Tibial nerve (tissue), 4 donors: ENCODE results near the gene TTC12. TPM values are rescaled to one million over a fixed set of nuclear protein-coding genes. Genes with fewer than 3 reads are reported as not detected.

Experiments
- DNase-seq, 2 donors: peaks; one replicate each; pipeline ENCODE4 v3.0.0-alpha.2; 2019; ENCODE audit warnings: low spot score in 2 of 2
- H3K27ac ChIP-seq, 4 donors: fragments of 200-600 bp; sonication (generic) in 3 of 4; one replicate each; pipeline ENCODE4 v1.5.1; 2017 to 2019; ENCODE audit warnings: mild to moderate bottlenecking in 1 of 4
- H3K27me3 ChIP-seq, 2 donors: fragments of 200-600 bp; sonication (generic) in 1 of 2; one replicate each; pipeline versions ENCODE4 v1.5.1 to v1.6.0; 2017 to 2019
- H3K36me3 ChIP-seq, 3 donors: fragments of 200-600 bp; sonication (generic); one replicate each; pipeline ENCODE4 v1.5.1; 2018 to 2019
- H3K4me1 ChIP-seq, 4 donors: fragments of 200-600 bp; sonication (generic) in 3 of 4; one replicate each; pipeline ENCODE4 v1.5.1; 2017 to 2019
- H3K4me3 ChIP-seq, 4 donors: fragments of 200-600 bp; sonication (generic) in 3 of 4; one replicate each; pipeline ENCODE4 v1.5.1; 2017 to 2019; ENCODE audit warnings: mild to moderate bottlenecking in 1 of 4, moderate library complexity in 1 of 4
- H3K9me3 ChIP-seq, 4 donors: fragments of 200-600 bp; sonication (generic) in 3 of 4; one replicate each; pipeline ENCODE4 v1.5.1; 2017 to 2019
- CTCF ChIP-seq, 5 experiments: fragments of 200-600 bp in 3 of 5; fragments of 450-650 bp in 2 of 5; sonication (generic) in 3 of 5; IDR thresholded peaks; one replicate each; pipeline ENCODE4 v1.5.1; 2016 to 2019; ENCODE audit warnings: antibody characterized with exemption in 5 of 5, mild to moderate bottlenecking in 3 of 5, moderate library complexity in 2 of 5
- EP300 ChIP-seq, 2 donors: sonication (generic); formaldehyde crosslinking; IDR thresholded peaks; one replicate each; pipeline ENCODE4 v1.6.1; 2017; ENCODE audit warnings: antibody characterized with exemption in 2 of 2, mild to moderate bottlenecking in 1 of 2
- POLR2A ChIP-seq, 2 donors: fragments of 450-650 bp; IDR thresholded peaks; one replicate each; pipeline ENCODE4 v1.6.1; 2017; ENCODE audit warnings: antibody characterized with exemption in 2 of 2, mild to moderate bottlenecking in 2 of 2, moderate library complexity in 2 of 2
- WGBS, 2 donors: methylation state at CpG; one replicate each; pipeline ENCODE4 v1.1.5; 2018; 5-methylcytosine and 5-hydroxymethylcytosine counted together
- total RNA-seq, 4 donors: library from RNA; depleted of rRNA; stranded (reverse); fragments of >200 nt; gene quantifications; one replicate each; pipeline ENCODE4 v1.1.0, GENCODE V29; 2016

TTC12 gene
- total RNA-seq, 4 donors from 2014 or later = 10.2 to 29.7 (median 23.9) TPM

- peak overlapping the region in 2 of 4 donors; percentile 91 to 94 for H3K27ac ChIP-seq
- H3K4me3 ChIP-seq = no peak overlapping the region
- TF ChIP-seq CTCF (IDR thresholded peaks at IDR 0.05) (no peak), EP300 (IDR thresholded peaks at IDR 0.05) (no peak), POLR2A (IDR thresholded peaks at IDR 0.05) (no peak)
- 58 to 63% methylated on average over 6 of the region's 6 CpGs for WGBS, 2 donors
- no peak for DNase-seq
- peaks cover 0 to 42% (median 0%) of the 10 kb centered on the region in 3 donors for H3K36me3 ChIP-seq
- H3K4me1 ChIP-seq = peaks cover 0 to 26% (median 8%) of the 10 kb centered on the region in 4 donors
- no peaks in the 10 kb centered on the region for H3K27me3 ChIP-seq
- peaks cover 0 to 7% (median 0%) of the 10 kb centered on the region in 4 donors for H3K9me3 ChIP-seq
Measured at GRCh38 chr11:113315811-113316210, 1.4 kb downstream of the TTC12 start.

GRCh38 chr11:113316256-113316655, 1.9 kb downstream of the TTC12 start:
- Histone ChIP-seq H3K27ac (no peak overlapping the region), H3K36me3 (peaks cover 0 to 42% (median 0%) of the 10 kb centered on the region in 3 donors), H3K4me1 (peaks cover 0 to 26% (median 8%) of the 10 kb centered on the region in 4 donors), H3K9me3 (peaks cover 0 to 7% (median 0%) of the 10 kb centered on the region in 4 donors), H3K4me3 (no peak overlapping the region), H3K27me3 (no peaks in the 10 kb centered on the region)
- WGBS, 2 donors = 54 to 63% methylated on average over 1 of the region's 1 CpG
- TF ChIP-seq POLR2A (IDR thresholded peaks at IDR 0.05) (no peak), CTCF (IDR thresholded peaks at IDR 0.05) (no peak), EP300 (IDR thresholded peaks at IDR 0.05) (no peak)
- no peak for DNase-seq

GRCh38 chr11:113317339-113317738, 3.0 kb downstream of the TTC12 start:
- Histone ChIP-seq H3K4me3 (no peak overlapping the region), H3K27ac (no peak overlapping the region), H3K36me3 (peaks cover 0 to 42% (median 0%) of the 10 kb centered on the region in 3 donors), H3K9me3 (peaks cover 0 to 7% (median 0%) of the 10 kb centered on the region in 4 donors), H3K27me3 (no peaks in the 10 kb centered on the region), H3K4me1 (peaks cover 0 to 28% (median 8%) of the 10 kb centered on the region in 4 donors)
- 96% methylated on average over 2 of the region's 2 CpGs for WGBS, 2 donors
- no peak for DNase-seq
- TF ChIP-seq EP300 (IDR thresholded peaks at IDR 0.05) (no peak), POLR2A (IDR thresholded peaks at IDR 0.05) (no peak)

GRCh38 chr11:113319085-113319484, 4.7 kb downstream of the TTC12 start:
- H3K9me3 ChIP-seq = peaks cover 0 to 7% (median 0%) of the 10 kb centered on the region in 4 donors
- H3K36me3 ChIP-seq = peaks cover 0 to 53% (median 5%) of the 10 kb centered on the region in 3 donors
- no peaks in the 10 kb centered on the region for H3K27me3 ChIP-seq
- H3K4me1 ChIP-seq = peaks cover 0 to 19% (median 5%) of the 10 kb centered on the region in 4 donors
- H3K27ac ChIP-seq = no peak overlapping the region
- 94 to 95% methylated on average over 4 of the region's 4 CpGs for WGBS, 2 donors
- no peak for DNase-seq
- no peak for TF ChIP-seq EP300 (IDR thresholded peaks at IDR 0.05)
- TF ChIP-seq CTCF (IDR thresholded peaks at IDR 0.05) = no peak
- no peak for TF ChIP-seq POLR2A (IDR thresholded peaks at IDR 0.05)
- H3K4me3 ChIP-seq = no peak overlapping the region

GRCh38 chr11:113322158-113322557, 7.8 kb downstream of the TTC12 start:
- H3K27ac ChIP-seq = no peak overlapping the region
- H3K4me1 ChIP-seq = peaks cover 0 to 2% (median 0%) of the 10 kb centered on the region in 4 donors
- TF ChIP-seq CTCF (IDR thresholded peaks at IDR 0.05) (no peak), POLR2A (IDR thresholded peaks at IDR 0.05) (no peak), EP300 (IDR thresholded peaks at IDR 0.05) (no peak)
- peaks cover 0 to 7% (median 0%) of the 10 kb centered on the region in 4 donors for H3K9me3 ChIP-seq
- DNase-seq = no peak
- no peak overlapping the region for H3K4me3 ChIP-seq
- H3K36me3 ChIP-seq = peaks cover 0 to 76% (median 12%) of the 10 kb centered on the region in 3 donors
- H3K27me3 ChIP-seq = no peaks in the 10 kb centered on the region
- WGBS, 2 donors = 71 to 78% methylated on average over 4 of the region's 4 CpGs
